NT2/D1 (cell line): Measurements from ENCODE around the gene MGAT5B.

Experiments used
- YY1 ChIP-seq: IDR thresholded peaks from 2 replicates; pipeline ENCODE4 v1.6.1; 2011; ENCODE audit not compliant: insufficient read length, insufficient read depth
- ZNF274 ChIP-seq: IDR thresholded peaks from 2 replicates; pipeline ENCODE4 v1.6.1; 2011; ENCODE audit warnings: mild to moderate bottlenecking, low read depth, low read length

- TF ChIP-seq ZNF274, result no peak
- TF ChIP-seq YY1, result no peak
Observed at GRCh38 chr17:76905036-76905435, 36.8 kb downstream of the MGAT5B start.
